HS-5 (cell line): ENCODE results near the gene KITLG.
"Not testable (repeated sequence)": the region's sequence is repeated elsewhere in the genome, so short reads cannot be mapped to it uniquely, and the experiment has no call there.

Experiments
- DNase-seq: peaks from one replicate; pipeline ENCODE4 v3.0.0-alpha.2; 2012; ENCODE audit warnings: low read depth

KITLG gene

GRCh38 chr12:88493636-88494035 is 86.6 kb downstream of the KITLG start:
- peak; percentile 77 for DNase-seq

- no peak for DNase-seq
Measured at GRCh38 chr12:88490425-88490824, 89.8 kb downstream of the KITLG start.

DNA sequence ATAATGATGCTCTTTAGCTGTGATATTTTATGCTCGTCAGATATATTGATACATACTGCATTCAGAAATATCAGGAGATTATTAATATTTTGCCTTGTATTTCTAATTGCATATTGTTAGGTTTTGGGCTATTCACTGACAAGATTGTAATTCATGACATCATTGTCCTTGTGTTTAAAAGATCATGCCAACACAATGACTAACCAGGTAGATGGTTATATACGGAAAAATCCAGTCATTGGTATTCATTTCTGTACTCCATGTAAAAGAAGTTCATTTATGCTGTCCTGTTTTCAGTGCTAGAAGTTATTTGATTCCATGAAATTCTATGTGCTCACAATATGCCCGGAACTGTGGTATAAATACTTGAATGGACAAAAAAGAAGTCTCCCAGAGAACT is 107.5 kb downstream of the KITLG start:
- DNase-seq = peak; percentile 36

- DNase-seq = peak; percentile 14
Measured at GRCh38 chr12:88472248-88472647, 108.0 kb downstream of the KITLG start.

- DNase-seq = peak; percentile 19
Measured at GRCh38 chr12:88471331-88472045, 108.8 kb downstream of the KITLG start.

GRCh38 chr12:88469154-88469553 is 111.1 kb downstream of the KITLG start:
- DNase-seq = no peak

- no peak for DNase-seq
Measured at GRCh38 chr12:88468581-88468980, 111.7 kb downstream of the KITLG start.

DNA sequence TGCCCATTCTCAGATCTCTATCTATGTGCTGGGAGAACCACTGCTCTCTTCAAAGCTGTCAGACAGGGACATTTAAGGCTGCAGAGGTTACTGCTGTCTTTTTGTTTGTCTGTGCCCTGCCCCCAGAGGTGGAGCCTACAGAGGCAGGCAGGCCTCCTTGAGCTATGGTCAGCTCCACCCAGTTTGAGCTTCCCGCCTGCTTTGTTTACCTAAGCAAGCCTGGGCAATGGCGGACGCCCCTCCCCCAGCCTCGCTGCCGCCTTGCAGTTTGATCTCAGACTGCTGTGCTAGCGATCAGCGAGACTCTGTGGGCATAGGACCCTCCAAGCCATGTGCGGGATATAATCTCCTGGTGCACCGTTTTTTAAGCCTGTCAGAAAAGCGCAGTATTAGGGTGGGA is 113.6 kb downstream of the KITLG start:
- DNase-seq = not testable (repeated sequence)

DNA sequence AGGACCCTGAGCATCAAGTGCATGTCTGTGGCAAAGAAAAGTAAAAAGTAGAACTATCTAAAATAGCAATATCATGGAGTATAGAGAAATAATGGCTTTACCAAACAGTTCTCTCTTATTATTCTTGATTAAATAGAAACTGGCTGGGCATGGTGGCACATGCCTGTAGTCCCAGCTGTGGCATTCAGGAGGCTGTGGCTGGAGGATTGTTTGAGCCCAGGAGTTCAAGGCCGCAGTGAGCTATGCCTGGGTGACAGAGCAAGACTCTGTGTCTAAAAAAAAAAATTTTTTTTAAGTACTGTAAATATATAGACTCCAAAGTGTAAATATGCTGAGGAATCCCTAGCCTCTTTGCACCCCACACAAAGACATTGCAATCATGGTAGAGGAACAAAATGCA is 121.9 kb downstream of the KITLG start:
- no peak for DNase-seq

DNA sequence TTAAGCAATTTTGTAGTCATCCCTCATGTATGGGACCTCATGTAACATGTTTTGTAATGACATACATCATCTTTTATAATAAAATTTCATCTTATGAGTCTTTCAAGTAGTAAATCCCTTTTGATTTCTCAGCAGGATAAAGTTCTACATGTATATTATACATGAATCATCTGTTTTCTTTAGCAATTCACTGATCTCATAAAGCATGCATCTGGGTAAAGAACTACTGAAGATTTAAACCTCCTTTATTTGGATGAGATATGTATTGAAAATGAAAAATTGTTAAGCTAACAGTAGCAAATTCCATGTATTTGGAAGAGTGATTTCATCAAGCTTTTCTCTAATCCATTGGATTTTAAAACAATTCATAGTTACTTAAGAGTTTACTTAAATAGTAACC is 126.9 kb downstream of the KITLG start:
- DNase-seq = no peak

DNA sequence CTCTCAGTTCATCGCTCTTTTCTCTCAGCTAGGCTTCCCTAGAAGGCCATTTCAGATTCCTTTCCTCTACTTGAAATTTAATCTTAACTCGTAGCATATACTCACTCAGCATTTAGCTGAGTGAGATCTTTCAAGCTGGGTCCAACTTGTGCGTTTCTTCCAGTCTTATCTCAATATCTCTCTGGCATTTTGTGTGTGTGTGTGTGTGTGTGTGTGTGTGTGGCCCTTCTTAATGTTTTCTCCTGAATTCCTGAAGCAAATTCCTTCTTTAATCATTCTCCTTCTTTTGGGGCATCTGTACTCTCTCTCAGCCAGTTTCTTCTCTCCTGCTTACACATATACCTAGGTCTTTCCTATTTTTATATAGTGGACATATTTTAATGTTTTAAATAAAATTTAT is 129.1 kb downstream of the KITLG start:
- DNase-seq = no peak

DNA sequence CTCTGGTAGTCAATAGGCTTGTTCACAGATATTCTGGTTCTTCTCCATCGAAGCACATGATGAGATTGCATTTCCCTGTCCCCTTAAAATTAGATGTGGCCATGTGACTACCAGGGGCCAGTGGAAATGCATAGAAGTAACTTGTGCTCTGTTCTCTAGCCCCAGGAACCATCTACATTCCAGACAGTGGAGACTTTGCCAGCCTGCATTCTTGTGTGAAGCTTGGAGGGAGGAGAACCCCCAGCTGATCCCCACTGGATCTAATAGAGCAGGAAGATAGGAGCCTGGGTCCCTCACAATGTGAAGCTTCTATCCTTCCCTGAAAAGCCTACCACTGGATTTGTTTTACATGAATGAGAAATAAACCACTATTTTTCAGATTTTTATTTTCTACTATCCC is 130.1 kb downstream of the KITLG start:
- DNase-seq = no peak

DNA sequence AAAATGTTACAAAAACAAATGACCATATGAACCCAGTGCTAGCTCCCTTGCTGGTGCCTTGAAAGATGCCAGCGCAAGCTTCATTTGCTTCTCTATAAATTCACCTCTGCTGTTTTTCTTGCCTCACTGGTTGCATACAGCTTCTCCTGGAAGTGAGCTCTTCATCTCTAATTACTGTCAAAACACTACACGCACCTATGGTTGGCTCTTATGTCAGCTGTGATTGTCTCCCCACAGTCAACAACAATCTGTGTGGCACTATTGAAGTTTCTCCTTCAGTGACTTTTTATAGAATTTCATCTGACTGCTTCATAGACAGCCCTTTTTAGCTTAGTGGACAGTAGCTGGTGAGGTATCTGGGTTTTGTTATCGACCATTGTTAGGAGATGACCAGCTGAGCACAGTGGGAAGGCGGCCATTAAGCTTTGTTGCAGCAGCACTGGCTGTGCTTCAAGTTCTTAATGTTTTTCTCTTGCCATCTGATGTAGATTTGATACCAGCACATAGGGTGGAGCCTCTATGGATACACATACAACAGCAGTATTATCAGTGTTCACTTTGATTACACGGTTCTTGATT is 131.8 kb downstream of the KITLG start:
- DNase-seq = no peak

GRCh38 chr12:88445705-88446394 is 134.4 kb downstream of the KITLG start:
- DNase-seq = no peak

- no peak for DNase-seq
Measured at GRCh38 chr12:88444481-88444880, 135.8 kb downstream of the KITLG start.
